ENCODE data around the gene SLC1A4.
"Not testable (repeated sequence)": the region's sequence is repeated elsewhere in the genome, so short reads cannot be mapped to it uniquely, and the experiment has no call there.

Gene SLC1A4

GRCh38 chr2:65020943-65021528 is 31.8 kb downstream of the SLC1A4 start:
- DNase-seq (ENCODE audit: low read depth, low spot score) = no peak
- H3K4me3 ChIP-seq (ENCODE audit: low read length) = no peak overlapping the region

DNA sequence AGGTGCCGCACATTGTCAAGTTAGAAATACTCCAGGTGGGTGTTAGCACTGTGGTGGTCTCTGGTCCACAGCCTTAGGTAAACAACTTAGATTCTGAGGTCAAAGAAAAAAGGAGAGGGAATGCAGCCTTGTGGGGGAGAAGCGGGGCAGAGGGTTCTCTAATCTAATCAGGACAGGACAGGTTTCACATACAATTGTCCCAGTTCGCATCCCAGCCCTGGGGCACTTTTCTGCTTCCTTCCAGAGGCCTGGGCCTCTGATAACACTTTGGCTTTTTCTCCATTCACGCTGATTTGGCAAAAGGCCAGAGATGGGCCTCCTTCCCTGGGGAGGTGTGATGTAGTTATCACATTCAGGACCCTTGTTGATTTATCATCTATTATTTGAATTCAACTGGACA is 32.5 kb downstream of the SLC1A4 start:
- no peak overlapping the region for H3K4me3 ChIP-seq (ENCODE audit: low read length)
- DNase-seq (ENCODE audit: low read depth, low spot score) = no peak

DNA sequence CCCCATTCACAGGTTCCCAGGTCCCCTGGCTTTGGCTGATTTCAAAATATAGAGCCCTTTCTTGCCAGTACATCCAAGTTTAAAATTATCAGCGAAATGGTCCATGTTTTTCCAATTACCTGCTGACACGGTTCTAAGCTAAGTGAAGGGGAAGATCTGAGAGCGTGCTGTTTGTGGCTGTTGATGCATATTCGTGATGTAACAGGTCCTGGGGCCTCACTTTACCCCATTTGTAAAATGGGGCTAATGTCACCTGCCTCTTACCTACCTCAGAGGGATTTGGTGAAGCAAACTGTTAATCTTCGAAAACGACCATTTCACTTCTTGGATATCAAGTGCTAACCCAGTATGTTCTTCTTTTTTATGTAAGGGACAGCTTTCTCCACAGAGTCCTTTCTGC is 33.0 kb downstream of the SLC1A4 start:
- no peak overlapping the region for H3K4me3 ChIP-seq (ENCODE audit: low read length)
- DNase-seq (ENCODE audit: low read depth, low spot score) = no peak

- no peak for DNase-seq (ENCODE audit: low read depth, low spot score)
- no peak overlapping the region for H3K4me3 ChIP-seq (ENCODE audit: low read length)
These were observed 34.5 kb downstream of the SLC1A4 start for GRCh38 chr2:65023742-65024141.

DNA sequence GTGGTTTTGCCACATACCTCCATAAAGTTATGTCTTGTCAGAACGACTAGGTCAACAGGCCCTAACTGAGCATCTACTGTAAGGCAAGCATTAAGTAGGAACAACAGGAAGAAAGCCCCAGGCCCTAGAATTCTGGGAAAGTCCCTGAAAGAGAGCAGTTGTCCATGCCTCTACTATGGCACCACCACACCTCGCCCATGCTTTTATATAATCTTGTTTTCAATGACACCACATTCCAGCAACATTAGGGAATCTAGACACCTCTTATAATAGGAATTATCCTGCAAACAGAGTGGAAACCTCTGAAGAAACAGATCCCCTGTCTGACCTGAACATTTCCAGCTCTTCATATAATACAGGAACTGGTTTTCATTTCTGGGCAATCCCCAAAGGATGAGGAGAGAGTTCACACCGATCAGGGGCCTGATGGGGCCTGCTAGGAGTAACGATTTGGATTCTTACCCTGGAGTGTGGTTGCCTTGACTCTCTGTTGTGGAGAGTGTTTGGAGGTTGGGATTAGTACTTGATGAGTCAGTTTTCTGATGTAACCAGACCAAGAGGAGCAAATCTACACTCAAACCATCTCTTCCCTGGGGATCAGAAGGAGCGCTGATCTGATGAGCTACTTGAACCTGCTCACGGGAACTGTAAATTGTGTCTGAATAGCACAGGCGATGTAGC is 35.1 kb downstream of the SLC1A4 start:
- DNase-seq (ENCODE audit: low read depth, low spot score) = no peak
- no peak overlapping the region for H3K4me3 ChIP-seq (ENCODE audit: low read length)

DNA sequence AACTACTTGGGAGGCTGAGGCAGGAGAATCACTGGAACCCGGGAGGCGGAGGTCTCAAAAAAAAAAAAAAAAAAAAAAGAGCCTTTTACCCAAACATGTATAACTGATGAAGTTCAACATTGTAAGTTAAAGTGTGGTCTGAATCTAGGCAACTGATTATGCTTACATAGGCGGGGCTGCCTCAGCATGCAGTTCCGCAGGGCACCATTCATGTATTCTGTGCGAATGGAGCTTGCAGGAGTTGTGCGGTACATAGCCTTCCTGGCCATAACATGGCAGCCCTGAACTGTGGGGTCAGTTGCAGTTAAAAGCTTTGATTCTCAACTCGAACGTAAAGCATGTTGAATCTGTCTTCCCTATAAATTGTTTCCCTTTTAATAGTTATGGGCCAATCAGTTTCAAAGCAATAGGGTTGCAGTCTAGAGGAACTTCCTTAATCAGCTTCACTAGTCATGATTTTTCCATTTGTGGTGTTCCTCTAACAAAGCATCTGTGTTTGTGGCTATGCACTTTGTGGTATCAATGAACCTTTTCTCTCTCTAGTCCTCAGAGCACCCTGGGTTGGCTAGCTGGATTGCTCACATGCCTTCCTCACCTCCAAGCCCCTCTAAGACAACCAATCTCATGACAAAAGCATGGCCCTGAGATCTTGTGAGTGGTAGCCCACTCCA is 36.4 kb downstream of the SLC1A4 start:
- H3K4me3 ChIP-seq (ENCODE audit: low read length) = no peak overlapping the region
- DNase-seq (ENCODE audit: low read depth, low spot score) = peak; percentile 60

DNA sequence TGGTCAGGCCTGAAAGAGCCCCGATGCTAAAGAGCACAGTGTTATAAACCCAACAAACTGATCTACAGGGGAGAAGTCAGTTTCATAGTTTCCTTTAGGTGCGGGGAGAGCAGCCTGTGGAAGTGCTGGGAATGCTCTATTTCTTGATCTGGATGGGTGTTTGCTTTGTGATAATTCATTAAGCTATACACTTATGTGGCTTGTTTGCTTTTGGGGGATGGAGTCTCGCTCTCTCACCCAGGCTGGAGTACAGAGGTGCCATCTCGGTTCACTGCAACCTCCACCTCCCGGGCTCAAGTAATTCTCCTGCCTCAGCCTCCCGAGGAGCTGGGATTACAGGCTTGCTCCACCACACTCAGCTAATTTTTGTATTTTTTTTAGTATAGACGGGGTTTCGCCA is 37.0 kb downstream of the SLC1A4 start:
- H3K4me3 ChIP-seq (ENCODE audit: low read length) = no peak overlapping the region

GRCh38 chr2:65026704-65027464 is 37.7 kb downstream of the SLC1A4 start:
- no peak overlapping the region for H3K4me3 ChIP-seq (ENCODE audit: low read length)
- no peak for DNase-seq (ENCODE audit: low read depth, low spot score)

More for the DNA sequence above, 37.0 kb downstream of the SLC1A4 start:
- DNase-seq (ENCODE audit: low read depth, low spot score) = no peak

- no peak for DNase-seq (ENCODE audit: low read depth, low spot score)
- no peak overlapping the region for H3K4me3 ChIP-seq (ENCODE audit: low read length)
These were observed 38.5 kb downstream of the SLC1A4 start for GRCh38 chr2:65027616-65028244.

DNA sequence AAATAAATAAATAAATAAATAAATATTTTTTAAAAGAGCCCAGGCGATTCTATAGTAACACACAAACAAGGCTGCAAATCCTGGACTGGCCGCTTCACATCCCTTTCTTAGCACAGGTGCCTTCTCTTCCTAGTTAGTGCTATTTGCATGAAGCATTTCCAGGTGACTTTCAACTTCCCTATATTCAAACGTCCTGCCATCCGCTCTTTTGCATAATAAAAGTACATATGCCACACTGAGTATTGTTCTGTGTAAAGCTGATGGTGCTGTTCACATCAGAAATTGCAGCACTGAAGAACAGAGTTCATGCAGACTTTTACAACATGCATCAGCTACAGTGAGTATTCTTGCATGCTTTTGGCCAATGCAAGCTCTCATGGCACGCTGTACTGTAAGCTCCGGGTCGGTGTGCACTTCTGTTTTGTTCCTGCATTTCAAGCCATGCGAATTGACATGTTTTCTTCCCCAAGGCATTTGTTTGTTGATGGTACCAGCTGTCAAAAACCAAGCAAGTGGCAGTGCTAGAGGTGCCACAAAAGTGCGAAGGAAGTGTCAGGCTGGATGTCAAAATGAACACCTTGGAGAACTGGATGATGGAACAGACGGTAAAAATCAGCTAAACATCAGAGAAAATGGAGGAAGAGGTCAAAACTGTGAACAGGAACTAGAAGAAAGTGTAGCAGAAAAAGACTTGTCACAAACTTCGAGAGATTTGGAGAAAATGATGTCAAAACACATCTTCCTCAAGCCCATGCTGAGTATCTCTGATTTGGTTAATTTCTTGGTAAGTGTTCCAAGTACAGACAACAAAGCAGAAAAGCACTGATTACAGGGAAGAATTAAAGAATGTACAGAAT is 41.5 kb downstream of the SLC1A4 start:
- no peak for DNase-seq (ENCODE audit: low read depth, low spot score)
- no peak overlapping the region for H3K4me3 ChIP-seq (ENCODE audit: low read length)

DNA sequence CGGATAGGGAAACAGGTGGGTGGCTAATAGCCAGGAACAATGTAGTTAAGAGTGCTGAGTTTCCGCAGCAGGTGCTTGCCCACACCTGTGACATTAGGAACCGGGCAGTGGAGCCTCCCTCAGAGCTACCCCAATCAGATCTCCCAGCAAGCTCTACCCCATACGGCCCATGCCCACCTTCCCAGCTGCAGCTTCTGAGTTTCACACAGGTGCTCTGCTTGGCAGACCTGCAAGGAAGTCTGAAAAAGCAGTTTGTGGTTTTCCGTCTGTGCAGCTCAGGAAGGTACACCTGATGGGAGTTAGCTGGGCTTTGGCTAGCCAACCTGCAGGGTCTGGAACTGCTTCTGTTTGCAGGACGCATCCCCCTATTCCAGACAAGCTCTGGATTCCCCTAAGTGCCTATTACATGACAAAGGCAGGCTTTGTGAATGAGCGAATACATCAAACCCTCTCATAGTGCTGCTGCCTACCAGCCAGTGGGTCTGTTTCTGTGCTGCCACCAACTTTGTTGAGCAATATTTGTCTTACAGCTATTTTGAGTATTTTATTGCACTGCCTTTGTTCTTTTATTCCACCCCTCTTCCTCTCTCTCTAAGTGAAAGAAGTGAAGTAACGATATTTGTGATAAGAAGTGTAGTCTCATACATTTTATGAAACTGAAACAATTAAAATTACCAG is 42.3 kb downstream of the SLC1A4 start:
- DNase-seq (ENCODE audit: low read depth, low spot score) = peak; percentile 89
- H3K4me3 ChIP-seq (ENCODE audit: low read length) = peak overlapping the region; percentile 22

- H3K4me3 ChIP-seq (ENCODE audit: low read length) = no peak overlapping the region
- no peak for DNase-seq (ENCODE audit: low read depth, low spot score)
These were observed 43.1 kb downstream of the SLC1A4 start for GRCh38 chr2:65032019-65032975.

- no peak overlapping the region for H3K4me3 ChIP-seq (ENCODE audit: low read length)
- peak; percentile 57 for DNase-seq (ENCODE audit: low read depth, low spot score)
These were observed 44.0 kb downstream of the SLC1A4 start for GRCh38 chr2:65033178-65033577.

GRCh38 chr2:65033667-65034066 is 44.5 kb downstream of the SLC1A4 start:
- not testable (repeated sequence) for DNase-seq (ENCODE audit: low read depth, low spot score); H3K4me3 ChIP-seq (ENCODE audit: low read length)

DNA sequence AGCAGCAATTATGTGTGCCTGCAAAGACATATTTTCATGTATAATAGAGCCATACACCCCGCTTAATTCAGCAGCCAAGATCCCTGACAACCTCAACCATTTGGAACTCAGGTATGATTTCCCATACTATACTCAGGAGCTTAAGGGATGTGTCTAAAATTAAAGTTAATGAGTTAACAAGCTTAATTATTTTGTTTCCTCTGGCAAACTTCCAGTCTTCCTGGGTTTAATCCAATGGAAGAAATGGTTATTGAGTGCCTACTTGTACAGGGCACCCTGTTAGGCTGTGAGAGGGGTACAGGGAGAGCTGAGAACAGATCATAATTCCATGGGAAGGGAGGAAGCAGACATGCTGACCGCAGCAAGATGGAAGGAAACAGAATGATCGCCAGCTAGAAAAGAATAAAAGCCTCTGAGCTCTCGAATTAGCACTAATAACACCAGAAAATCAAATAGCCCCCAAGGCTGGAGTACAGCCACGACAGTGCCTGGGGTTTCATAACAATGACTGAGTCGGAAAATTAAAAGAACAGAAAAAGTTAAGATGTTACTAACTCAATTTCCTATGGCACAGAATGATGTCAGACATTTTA is 46.2 kb downstream of the SLC1A4 start:
- H3K4me3 ChIP-seq (ENCODE audit: low read length) = no peak overlapping the region
- no peak for DNase-seq (ENCODE audit: low read depth, low spot score)

- no peak overlapping the region for H3K4me3 ChIP-seq (ENCODE audit: low read length)
- DNase-seq (ENCODE audit: low read depth, low spot score) = no peak
These were observed 48.0 kb downstream of the SLC1A4 start for GRCh38 chr2:65037178-65037577.

GRCh38 chr2:65039640-65040039 is 50.4 kb downstream of the SLC1A4 start:
- DNase-seq (ENCODE audit: low read depth, low spot score) = no peak

More at GRCh38 chr2:65039640-65040039, 50.4 kb downstream of the SLC1A4 start:
- no peak overlapping the region for H3K4me3 ChIP-seq (ENCODE audit: low read length)
